HL-60 (cell line): ENCODE measurements around the gene ATF3.

Experiments
- GABPA ChIP-seq: IDR thresholded peaks from 2 replicates; pipeline ENCODE4 v1.6.1; 2012; ENCODE audit warnings: low read depth
- TF ChIP-seq, protein P1 (sequence below): IDR thresholded peaks from 2 replicates; pipeline ENCODE4 v1.6.1; 2012; ENCODE audit warnings: low read depth; ENCODE audit not compliant: insufficient replicate concordance

DNA sequence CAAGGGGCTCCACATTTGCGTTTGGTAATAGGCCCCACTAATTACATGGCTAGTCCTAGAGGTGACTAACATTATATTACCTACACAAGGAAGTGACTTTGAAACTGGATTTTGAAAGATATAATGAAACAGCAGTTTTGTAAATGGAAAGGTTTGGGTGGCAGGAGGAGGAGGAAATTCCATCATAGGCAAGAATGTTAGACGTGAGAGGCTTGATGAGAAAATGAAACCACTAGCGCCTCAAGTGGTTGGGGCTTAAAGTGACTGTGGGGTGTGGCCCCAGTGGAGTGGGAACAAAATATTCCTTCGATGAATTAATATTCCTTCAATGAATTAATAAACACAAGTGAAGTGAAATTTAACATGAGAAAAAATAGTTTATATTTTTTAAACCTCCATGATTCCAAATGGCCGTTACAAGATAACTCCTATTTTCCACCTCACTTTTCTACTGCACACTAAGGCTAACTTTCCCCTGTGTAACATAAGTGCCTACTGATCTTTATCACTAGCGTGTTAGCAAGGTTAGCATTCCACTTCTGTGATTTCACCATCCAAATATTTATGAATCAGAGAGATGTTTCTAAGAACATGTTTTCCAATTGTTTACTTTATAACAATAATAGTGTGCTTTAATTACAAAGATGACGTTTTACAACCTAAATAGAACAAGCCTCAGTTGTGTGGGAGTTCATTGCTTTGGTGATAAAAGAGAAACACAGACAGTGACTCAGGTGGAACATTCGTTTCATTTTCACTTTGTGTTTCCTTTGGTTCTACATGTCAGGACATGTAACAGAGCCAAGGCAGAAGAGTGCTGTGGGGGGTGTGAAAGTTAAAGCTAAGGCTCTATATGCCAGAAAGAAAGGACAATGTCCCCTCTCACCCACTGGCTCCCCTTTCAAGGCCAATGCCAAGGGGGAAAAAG is 12.5 kb upstream of the ATF3 start:
- TF ChIP-seq, protein P1, sequence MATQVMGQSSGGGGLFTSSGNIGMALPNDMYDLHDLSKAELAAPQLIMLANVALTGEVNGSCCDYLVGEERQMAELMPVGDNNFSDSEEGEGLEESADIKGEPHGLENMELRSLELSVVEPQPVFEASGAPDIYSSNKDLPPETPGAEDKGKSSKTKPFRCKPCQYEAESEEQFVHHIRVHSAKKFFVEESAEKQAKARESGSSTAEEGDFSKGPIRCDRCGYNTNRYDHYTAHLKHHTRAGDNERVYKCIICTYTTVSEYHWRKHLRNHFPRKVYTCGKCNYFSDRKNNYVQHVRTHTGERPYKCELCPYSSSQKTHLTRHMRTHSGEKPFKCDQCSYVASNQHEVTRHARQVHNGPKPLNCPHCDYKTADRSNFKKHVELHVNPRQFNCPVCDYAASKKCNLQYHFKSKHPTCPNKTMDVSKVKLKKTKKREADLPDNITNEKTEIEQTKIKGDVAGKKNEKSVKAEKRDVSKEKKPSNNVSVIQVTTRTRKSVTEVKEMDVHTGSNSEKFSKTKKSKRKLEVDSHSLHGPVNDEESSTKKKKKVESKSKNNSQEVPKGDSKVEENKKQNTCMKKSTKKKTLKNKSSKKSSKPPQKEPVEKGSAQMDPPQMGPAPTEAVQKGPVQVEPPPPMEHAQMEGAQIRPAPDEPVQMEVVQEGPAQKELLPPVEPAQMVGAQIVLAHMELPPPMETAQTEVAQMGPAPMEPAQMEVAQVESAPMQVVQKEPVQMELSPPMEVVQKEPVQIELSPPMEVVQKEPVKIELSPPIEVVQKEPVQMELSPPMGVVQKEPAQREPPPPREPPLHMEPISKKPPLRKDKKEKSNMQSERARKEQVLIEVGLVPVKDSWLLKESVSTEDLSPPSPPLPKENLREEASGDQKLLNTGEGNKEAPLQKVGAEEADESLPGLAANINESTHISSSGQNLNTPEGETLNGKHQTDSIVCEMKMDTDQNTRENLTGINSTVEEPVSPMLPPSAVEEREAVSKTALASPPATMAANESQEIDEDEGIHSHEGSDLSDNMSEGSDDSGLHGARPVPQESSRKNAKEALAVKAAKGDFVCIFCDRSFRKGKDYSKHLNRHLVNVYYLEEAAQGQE = no peak
- no peak for TF ChIP-seq GABPA
